HG03575 (cell line): ENCODE data around the gene CYP3A7.
"Not testable (repeated sequence)": the region's sequence is repeated elsewhere in the genome, so short reads cannot be mapped to it uniquely, and the experiment has no call there.

Experiments used
- ATAC-seq: cut with Tn5 transposase; IDR thresholded peaks from one replicate; pipeline ENCODE4 v1.9.1; 2021; ENCODE audit not compliant: unreplicated experiment, insufficient number of reproducible peaks, low FRiP score; ENCODE audit errors: extremely low read depth

Gene CYP3A7

DNA sequence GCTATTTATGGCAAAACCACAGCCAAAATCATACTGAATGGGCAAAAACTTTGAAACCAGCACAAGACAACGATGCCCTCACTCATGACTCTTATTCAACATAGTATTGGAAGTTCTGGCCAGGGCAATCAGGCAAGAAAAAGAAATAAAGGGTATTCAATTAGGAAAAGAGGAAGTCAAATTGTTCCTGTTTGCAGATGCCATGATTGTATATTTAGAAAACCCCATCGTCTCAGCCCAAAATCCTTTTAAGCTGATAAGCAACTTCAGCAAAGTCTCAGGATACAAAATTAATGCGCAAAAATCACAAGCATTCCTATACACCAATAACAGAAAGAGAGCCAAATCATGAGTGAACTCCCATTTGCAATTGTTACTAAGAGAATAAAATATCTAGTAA is 10.4 kb upstream of the CYP3A7 start:
- not testable (repeated sequence) for ATAC-seq

DNA sequence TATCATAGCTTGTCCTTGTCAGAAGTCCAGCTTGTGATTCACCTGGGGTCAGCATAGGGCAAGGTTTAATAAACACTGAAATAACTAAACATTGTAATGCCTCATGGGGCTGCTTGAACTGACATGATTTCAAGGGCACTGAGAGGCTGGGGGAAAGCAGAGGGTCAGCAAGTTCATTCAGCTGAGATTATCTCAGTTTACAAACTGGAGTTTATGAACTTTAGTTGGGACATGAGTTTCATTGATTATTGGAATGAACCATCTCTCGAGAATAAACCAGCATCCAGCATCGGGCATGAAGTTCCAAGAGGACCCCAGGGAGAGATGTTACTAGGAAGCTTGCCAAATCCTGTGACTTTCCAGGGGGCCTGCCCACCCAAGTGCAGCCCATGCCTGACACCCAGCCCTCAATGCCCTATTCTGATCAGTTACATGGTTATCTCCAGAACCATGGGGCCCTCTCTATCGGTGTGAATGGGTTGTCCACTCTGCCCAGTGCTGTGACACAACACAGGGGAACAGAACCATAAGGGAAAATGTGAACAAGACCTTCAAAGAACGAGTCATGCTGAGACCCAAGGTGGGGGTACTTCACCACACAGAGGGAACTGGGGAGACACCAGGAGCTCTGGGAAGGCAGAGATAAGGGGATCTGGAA is 7.9 kb upstream of the CYP3A7 start:
- ATAC-seq, result no peak

DNA sequence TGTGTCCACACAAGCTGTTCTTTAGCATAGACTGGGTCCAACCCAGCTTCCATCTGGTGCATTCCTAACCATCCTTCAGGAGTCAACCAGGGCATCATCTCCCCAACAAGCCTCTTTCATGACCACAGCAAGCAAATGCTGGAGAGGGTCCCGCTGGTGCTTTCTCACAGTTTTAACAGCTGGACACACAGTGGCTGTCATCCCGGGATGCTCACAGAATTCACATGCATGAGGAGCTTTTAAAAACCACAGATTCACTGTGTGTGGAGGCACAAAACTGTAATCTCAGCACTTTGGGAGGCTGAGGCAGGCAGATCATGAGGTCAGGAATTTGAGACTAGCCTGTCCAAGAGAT is 6.4 kb upstream of the CYP3A7 start:
- ATAC-seq, result no peak

DNA sequence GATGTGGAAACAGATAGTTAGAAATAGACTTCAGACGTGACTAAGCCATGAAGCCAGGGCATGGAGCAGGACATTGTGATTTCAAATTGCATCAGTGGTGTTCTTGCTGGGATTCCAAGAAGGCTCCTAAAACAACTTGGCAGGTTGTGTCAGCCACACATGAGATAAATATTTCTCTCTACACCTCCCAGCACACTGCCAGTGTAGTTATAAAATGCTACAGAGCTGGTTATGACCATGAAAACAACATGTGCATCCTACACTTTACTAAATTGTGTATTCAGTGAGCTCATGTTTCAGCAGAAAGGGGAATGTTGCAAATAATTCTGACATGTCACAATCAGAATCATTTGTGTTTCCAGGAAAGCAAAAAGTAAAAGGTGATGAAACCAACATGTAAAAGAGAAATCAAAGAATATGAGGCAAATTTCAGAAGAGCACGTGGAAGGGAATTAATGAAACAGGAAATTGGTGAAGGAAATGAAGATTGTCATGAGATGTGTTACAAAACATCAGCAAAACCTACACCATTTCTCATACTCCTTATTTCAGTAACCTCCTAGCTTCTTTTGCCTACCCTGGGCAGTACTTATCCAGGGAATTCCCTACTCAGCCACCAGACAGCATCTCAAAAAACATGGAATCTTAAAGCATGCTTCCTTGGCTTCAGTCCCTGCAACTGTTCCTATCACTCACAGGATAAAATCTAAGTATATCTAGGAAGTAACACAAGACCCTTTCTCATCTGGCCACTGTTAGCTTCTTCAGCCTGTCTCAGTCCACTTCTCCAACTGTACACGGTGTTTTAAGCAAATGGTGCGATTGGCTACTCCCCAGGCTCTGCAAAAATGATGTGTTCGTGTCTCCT is 5.8 kb upstream of the CYP3A7 start:
- ATAC-seq, result no peak

DNA sequence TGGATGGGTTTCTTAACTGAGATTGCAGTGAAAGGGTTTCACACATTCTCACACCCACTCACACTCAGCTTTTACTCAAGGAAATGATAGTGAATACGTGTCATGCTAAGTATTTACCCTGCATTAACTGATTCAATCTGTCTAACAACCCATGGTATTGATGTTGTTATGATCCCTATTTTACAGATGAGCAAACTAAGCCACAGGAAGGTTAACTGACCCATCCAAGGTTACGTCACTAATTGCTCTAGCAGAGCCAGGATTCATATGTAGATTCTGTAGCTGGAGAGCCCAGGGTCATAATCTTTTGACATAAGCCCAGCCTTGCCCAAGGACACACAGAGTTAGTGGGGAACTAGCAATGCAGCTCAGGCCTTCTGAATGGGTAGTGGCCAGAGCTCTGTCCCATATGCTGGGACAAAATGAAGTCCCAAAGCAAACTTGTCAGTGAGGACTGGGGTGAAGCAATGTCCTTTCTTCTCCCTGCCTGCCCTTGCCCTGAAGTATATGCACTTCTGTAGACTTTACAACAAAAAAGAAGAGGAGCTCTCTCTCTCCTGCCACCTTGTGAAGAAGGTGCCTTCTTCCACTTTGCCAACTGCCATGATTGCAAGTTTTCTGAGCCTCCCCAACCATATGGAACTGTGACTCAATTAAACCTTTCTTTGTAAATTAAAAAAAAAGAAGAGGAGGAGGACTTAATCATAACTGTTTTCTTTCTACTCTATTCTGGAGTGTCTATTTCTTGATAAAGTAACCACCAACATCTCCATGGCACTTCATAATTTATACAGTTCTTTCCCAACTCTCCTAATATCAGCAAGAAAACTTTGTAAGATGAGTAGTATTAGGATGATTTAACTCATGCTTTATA is 4.9 kb upstream of the CYP3A7 start:
- ATAC-seq, result no peak

DNA sequence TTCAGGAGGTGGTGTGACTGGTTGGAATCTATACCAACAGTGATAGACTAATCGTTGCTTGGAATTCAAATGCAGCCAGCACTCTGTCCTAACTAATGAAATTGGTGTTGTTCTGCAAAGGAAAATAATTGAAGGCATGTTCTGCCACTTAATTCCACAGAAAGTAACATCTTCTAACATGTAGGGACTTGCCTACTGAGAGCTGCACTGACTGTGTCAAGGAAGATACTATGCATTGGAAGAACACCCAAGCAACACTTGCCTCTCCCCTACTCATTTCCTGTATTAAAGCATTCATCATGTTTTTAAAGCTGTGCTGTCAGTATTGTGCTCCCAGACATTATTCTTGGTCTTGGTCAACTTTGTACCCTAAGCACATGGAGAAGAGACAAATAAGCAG is 2.7 kb upstream of the CYP3A7 start:
- ATAC-seq, result no peak

DNA sequence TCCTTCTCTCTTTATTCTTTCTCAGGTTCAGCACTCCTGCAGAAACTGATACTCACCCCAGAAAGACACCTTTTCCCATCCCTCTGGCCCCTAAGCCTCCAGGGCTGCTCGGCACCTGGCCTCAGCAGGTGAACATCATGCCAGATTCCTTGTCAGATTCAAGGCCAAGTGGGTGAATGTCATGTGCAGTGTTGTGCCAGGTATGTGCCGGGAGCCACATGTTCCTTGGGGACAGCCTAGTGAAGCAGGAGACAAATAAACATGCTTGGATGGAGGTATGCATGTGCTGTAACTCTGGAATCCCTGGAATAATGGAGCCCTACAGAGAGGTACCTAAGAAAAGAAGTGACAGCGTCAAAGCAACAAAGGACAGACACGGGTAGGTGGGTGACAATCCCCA is 1.7 kb upstream of the CYP3A7 start:
- not testable (repeated sequence) for ATAC-seq

DNA sequence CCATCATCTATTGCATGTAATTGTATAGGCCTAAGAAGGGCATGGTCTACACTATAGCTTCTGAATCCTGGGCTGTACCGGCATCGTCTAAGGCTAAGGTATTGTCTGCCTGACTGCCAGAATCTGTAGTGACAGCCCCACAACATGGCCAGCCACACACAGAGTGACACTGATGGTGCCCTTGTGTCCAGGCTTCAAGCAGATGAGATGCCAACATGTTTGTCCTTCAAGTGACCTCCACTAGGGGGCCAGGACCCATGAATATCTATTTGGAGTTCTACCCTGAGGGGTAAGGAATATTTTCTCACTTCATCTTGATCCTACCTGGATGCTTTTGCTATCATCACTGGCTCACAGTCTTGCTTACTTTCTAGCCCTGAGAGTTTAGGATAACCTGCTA is 1.5 kb downstream of the CYP3A7 start:
- no peak for ATAC-seq

DNA sequence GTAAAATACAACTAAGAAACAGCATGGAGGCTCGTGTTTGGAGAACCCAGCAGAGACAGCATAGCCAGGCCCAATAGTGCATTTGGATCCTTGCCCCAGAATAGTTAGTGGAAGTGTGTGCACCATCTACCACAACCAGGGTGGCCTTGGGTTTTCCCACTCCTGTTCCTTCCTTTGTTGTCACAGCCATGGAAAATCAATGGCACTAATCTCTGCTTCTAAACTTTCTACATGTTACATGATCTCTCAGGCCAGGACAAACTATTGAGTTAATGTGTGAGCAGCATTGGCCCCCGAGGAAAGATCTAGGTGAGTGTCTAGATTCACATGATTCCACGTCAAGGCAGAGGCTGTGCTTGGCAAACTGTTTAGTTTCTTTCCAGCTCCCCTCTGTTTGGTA is 2.0 kb downstream of the CYP3A7 start:
- ATAC-seq, result no peak

DNA sequence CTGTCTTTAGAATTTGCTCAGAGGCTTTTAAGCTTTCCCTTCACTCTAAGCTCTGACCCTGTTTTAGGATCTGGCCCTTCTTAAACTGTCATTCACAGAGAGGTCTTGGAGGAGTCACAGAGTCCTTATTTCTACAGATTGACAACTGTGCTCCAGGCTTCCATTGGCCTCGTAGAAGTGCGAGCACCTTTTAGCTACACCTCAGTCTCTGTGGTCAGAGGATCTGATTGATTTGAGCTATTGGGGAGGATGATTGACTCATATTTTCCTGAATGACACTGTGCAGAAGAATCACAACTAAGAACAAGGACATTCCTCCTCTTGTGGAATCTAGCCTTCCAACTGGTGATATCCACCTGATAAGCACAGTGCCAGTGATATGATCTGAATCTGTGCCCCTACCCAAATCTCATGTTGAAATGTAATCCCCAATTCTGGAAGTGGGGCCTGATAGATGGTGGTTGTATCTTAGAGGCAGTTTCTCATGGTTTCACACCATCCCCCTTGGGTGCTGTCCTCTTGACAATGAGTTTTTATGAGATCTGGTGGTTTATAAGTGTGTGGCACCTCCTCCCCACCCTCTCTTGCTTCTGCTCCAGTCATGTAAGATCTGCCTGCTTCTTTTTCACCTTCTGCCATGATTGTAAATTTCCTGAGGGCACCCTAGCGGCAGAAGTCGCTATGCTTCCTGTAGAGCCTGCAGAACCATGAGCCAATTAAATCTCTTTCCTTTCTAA is 3.2 kb downstream of the CYP3A7 start:
- ATAC-seq, result no peak

DNA sequence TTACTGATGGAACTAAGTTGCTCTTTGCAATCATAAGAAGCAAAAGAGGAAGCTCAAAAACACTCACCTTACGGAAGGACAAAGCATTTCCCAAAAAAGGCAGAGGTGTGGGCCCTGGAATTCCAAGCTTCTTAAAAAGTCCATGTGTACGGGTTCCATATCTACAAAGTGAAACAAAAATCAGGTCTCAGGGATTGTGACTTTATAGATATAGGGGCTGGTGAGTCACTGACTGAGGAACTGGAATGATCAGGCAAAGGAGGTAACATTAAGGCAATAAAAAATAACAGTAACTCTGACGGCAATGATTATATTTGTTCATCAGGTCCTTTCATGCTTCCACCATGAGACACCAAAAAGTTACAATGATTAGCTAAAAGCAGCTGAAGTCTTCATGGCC is 4.0 kb downstream of the CYP3A7 start:
- ATAC-seq, result no peak

DNA sequence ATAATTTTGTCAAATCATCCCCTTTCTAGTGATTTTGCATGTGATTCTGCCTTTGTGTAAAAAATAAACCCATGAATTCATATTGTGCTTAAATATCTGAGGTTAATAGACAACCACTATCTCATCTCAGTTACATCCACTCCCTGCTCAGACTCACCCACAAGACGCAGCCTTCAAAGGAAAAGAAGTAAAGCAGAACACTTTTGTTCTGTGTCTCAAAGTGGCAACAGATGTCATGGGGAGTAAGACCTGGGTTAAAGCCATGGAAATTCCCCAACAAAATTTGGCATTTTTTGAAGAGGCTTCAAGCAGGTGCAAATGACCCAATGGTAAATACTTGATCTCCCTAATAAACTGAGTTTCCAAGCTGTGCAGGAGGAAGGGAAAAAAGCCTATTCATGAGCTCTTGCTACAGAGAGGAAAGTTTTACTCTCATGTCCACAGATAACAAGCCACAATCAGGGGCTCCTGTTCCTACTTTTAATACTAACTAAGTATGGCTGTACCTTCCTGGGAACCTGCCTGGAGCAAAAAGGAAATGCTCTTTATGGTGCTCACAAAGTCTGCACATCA is 4.7 kb downstream of the CYP3A7 start:
- ATAC-seq, result no peak

DNA sequence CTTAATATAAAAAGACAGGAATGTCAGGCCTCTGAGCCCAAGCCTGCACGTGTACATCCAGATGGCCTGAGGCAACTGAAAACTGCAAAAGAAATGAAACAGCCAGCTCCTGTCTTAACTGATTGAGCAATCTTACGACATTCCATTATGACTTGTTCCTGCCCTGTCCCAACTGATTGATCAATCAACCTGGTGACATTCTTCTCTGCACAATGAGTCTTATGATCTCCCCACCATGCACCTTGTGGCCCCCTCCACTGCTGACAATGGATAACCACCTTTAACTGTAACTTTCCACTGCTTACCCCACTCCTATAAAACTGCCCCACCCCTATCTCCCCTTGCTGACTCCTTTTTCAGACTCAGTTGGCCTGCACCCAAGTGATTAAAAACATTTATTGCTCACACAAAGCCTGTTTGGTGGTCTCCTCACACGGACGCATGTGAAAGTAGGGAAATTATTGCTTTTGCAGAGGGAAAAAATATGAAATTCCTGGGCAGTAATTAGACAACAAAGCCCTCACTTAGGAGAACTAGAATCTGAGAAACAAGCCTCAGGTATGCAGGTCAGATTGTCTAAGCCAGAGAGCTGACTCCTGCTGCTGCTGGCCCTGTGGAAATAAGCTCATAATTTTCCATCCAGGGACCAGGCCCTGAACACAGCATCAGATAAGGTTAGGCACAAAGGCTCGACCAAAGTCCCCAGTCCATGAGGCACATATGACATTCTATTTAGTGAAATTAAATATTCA is 5.3 kb downstream of the CYP3A7 start:
- ATAC-seq, result no peak

DNA sequence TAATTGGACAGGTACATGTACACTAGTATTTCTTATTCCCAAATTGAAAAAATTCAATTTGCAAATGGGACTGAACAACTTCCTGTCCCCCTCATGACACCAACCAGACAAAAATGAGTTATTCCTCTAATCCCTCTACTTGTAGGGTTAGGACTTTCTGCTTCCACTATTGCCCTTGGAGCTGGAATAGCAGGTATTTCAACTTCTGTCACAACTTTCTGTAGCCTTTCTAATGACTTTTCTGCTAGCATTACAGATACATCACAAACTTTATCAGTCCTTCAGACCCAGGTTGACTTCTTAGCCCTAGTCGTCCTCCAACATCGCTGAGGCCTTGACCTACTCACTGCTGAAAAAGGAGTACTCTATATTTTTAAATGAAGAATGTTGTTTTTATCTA is 6.4 kb downstream of the CYP3A7 start:
- no peak for ATAC-seq

DNA sequence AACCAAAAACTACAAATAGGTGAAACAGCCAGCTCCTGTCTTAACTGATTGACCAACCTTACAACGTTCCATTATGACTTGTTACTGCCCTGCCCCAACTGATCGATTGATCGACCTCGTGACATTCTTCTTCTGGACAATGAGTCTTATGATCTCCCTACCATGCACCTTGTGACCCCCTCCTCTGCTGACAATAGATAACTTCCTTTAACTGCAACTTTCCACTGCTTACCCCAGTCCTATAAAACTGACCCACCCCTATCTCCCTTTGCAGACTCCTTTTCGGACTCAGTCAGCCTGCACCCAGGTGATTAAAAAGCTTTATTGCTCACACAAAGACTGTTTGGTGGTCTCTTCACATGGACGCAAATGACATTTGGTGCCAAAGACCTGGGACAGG is 11.8 kb downstream of the CYP3A7 start:
- ATAC-seq, result not testable (repeated sequence)

DNA sequence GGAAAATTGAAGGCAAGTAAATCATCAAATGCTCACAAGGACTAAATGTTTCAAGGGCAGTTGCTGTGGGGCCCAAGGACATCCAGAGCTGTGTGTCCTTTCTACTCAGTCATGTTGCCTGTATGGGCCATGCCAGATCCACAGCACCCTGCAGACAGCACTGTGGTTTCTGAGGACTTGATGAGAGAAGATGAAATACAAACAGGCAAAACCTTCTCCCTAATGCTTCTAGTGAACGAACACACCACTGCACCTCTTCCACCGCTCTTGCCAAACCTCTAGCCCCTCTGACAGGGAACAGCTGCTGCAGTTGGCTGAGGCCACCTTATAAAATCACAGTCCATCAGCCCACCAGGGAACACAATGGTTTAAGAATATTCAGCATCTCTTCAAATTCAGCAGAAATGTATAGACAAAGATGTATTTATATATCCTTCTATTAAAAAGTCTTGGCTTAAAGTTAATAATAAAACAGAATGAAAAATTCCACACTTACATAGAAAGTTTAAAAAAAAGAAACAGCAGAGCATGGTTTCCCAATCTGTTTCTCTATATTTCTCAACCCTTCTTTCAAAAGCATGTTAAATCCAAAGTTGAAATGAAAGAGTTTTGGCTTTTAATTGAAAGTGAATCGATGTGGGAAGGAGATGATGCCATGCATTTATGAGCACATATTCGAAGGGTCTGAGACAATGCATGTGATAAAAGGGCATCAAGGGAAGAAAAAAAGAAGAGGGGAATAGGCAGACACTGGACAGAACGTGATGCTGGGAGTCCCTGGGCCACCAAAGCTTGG is 14.0 kb downstream of the CYP3A7 start:
- no peak for ATAC-seq

DNA sequence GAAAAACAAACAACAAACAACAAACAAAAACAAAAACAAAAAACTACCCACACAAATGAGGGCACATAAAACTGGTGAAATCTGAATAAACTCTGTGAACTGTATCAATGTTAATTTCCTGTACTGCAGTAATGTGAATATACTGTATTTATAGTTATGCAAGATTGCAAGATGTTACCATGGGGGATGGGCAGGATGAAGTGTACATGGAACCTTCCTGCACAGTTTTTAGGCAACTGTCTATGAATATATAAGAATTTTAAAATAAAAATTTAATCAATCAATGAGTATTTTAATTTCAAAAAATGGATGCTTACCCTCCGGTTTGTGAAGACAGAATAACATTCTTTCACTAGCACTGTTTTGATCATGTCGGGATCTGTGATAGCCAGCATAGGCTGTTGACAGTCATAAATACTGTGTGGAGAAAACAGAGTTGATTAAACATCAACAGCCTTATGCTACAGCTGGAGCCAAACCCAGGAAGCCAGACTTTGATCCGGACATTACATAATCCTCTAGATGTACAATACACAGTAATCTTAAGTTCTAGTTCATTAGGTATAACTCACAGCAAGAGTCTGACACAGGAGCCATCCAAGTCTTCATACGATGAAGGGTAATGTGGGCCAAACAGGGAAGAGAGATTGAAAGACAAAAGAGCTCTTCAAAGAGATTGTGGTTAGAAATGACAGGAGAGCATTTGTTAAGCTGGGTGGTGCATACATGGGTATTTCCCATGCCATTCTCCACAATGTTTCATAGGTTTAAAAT is 14.8 kb downstream of the CYP3A7 start:
- no peak for ATAC-seq
